Thyroid gland (tissue), 4 donors: ENCODE results near the gene RHOV. TPM values are rescaled to one million over a fixed set of nuclear protein-coding genes. Genes with fewer than 3 reads are reported as not detected.
A peak's percentile ranks its signal among the peaks of the same experiment; 100 is the strongest.

ENCODE experiments used
- DNase-seq, 2 donors: peaks; one replicate each; pipeline ENCODE4 v3.0.0-alpha.2; 2019
- H3K27ac ChIP-seq, 3 donors: fragments of 200-600 bp; sonication (generic); 1 replicate in 2 of 3; 2 replicates in 1 of 3; pipeline ENCODE4 v1.5.1; 2016 to 2019; ENCODE audit warnings: mild to moderate bottlenecking in 1 of 3, moderate library complexity in 1 of 3
- H3K27me3 ChIP-seq: fragments of 200-600 bp; sonication (generic); one replicate; pipeline ENCODE4 v1.5.1; 2019
- H3K36me3 ChIP-seq, 2 donors: fragments of 200-600 bp; sonication (generic); one replicate each; pipeline ENCODE4 v1.5.1; 2016 to 2019
- H3K4me1 ChIP-seq, 2 donors: fragments of 200-600 bp; sonication (generic); one replicate each; pipeline ENCODE4 v1.5.1; 2017 to 2019
- H3K4me3 ChIP-seq, 3 donors: fragments of 200-600 bp; sonication (generic); replicated peaks in 1 of 3; 1 replicate in 2 of 3; 2 replicates in 1 of 3; pipeline ENCODE4 v1.5.1; 2016; ENCODE audit warnings: mild to moderate bottlenecking in 1 of 3
- H3K9me3 ChIP-seq: fragments of 200-600 bp; sonication (generic); one replicate; pipeline ENCODE4 v1.5.1; 2017
- CTCF ChIP-seq, 6 experiments: fragments of 200-600 bp in 3 of 6; fragments of 450-650 bp in 3 of 6; sonication (generic) in 3 of 6; IDR thresholded peaks; one replicate each; pipeline ENCODE4 v1.5.1; 2016 to 2019; ENCODE audit warnings: antibody characterized with exemption in 6 of 6, mild to moderate bottlenecking in 2 of 6, inconsistent platforms in 1 of 6, moderate library complexity in 1 of 6
- POLR2A ChIP-seq, 2 donors: fragments of 450-650 bp; IDR thresholded peaks; one replicate each; pipeline ENCODE4 v1.6.1; 2017; ENCODE audit warnings: antibody characterized with exemption in 2 of 2, mild to moderate bottlenecking in 2 of 2, moderate library complexity in 1 of 2
- WGBS, 2 donors: methylation state at CpG; one replicate each; pipeline ENCODE4 v1.1.5; 2017; 5-methylcytosine and 5-hydroxymethylcytosine counted together
- intact Hi-C: fragments of 100-400 bp; cut with DNase I; formaldehyde crosslinking; loops from one replicate; pipeline ENCODE4 v1.15.1; 2023
- total RNA-seq, 4 donors: library from RNA; depleted of rRNA; stranded (reverse); fragments of >200 nt; gene quantifications; one replicate each; pipeline ENCODE4 v1.2.3, GENCODE V29; 2016

RHOV gene
- total RNA-seq, 4 donors from 2014 or later = 0.29 TPM; not detected in 3

DNA sequence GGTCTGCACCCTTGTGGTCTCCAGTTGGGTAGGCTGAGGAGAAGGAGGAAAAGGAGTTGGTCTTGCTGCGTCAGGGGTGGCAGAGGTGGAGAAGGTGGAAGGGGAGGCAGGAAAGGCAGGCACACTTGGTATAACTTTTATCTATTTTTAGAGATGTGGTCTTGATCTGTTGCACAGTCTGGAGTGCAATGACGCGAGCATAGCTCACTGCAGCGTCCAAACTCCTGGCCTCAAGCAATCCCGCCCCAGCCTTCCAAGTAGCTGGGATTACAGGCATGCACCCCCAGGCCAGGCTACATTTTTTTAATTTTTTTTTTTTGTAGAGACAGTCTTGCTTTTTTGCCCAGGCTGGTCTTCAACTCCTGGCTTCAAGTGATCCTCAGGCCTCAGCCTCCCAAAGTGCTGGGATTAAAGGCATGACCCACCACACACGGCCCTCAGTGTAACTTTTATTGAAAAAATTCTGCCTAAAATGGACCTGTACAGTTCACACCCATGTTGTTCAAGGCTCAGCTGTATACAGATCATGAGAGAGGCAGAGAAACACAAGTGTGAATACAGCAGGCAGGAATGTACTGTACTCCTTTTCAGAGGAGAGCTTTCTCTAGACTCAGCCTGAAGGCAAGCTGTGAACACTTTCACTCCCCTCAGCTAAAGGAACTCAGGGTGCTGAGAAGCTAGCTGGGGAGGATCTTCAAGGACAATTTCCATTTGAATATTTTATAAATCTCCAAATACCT, 2.1 kb upstream of the RHOV start:
- Histone ChIP-seq H3K27ac (no peak overlapping the region), H3K27me3 (no peaks in the 10 kb centered on the region), H3K4me3 (no peak overlapping the region), H3K9me3 (no peaks in the 10 kb centered on the region), H3K4me1 (peaks cover 0 to 13% of the 10 kb centered on the region in 2 donors), H3K36me3 (no peaks in the 10 kb centered on the region)
- WGBS, 2 donors = 93 to 97% methylated on average over 6 of the region's 6 CpGs
- TF ChIP-seq POLR2A (IDR thresholded peaks at IDR 0.05) (no peak), CTCF (IDR thresholded peaks at IDR 0.05) (no peak)
- intact Hi-C loops = no loop called here
- no peak for DNase-seq

GRCh38 chr15:40872791-40873693, 992 bp downstream of the RHOV start:
- Histone ChIP-seq H3K27ac (no peak overlapping the region), H3K27me3 (no peaks in the 10 kb centered on the region), H3K4me1 (peaks cover 0 to 13% of the 10 kb centered on the region in 2 donors), H3K36me3 (no peaks in the 10 kb centered on the region), H3K4me3 (peak overlapping the region in 1 of 3 donors; percentile 37), H3K9me3 (no peaks in the 10 kb centered on the region)
- 39 to 50% methylated on average over 14 to 32 of the region's 33 CpGs for WGBS, 2 donors
- DNase-seq = peak; percentile 39 to 49
- TF ChIP-seq CTCF (IDR thresholded peaks at IDR 0.05) = no peak
- TF ChIP-seq POLR2A (IDR thresholded peaks at IDR 0.05) = no peak
- intact Hi-C loops = no loop called here

GRCh38 chr15:40871749-40872617, 2.1 kb downstream of the RHOV start:
- Histone ChIP-seq H3K27me3 (no peaks in the 10 kb centered on the region), H3K9me3 (no peaks in the 10 kb centered on the region), H3K4me3 (no peak overlapping the region), H3K27ac (no peak overlapping the region), H3K4me1 (peaks cover 0 to 13% of the 10 kb centered on the region in 2 donors), H3K36me3 (no peaks in the 10 kb centered on the region)
- no peak for TF ChIP-seq POLR2A (IDR thresholded peaks at IDR 0.05)
- TF ChIP-seq CTCF (IDR thresholded peaks at IDR 0.05) = no peak
- peak; percentile 51 to 60 for DNase-seq
- 79 to 89% methylated on average over 13 of the region's 13 CpGs for WGBS, 2 donors
- intact Hi-C loops = no loop called here

GRCh38 chr15:40870716-40871115, 3.3 kb downstream of the RHOV start:
- H3K4me1 ChIP-seq = peaks cover 0 to 13% of the 10 kb centered on the region in 2 donors
- DNase-seq = no peak
- no peak overlapping the region for H3K4me3 ChIP-seq
- no peaks in the 10 kb centered on the region for H3K36me3 ChIP-seq
- no peak for TF ChIP-seq CTCF (IDR thresholded peaks at IDR 0.05)
- TF ChIP-seq POLR2A (IDR thresholded peaks at IDR 0.05) = no peak
- no peaks in the 10 kb centered on the region for H3K27me3 ChIP-seq
- H3K27ac ChIP-seq = no peak overlapping the region
- intact Hi-C loops = no loop called here
- no peaks in the 10 kb centered on the region for H3K9me3 ChIP-seq
- WGBS, 2 donors = 93 to 100% methylated on average over 1 of the region's 1 CpG
